ENCODE data around the gene KRTDAP.

GRCh38 chr19:35470128-35470527 is 20.1 kb downstream of the KRTDAP start:
- TF ChIP-seq CTCF (IDR thresholded peaks at IDR 0.05): no peak
- no peak for TF ChIP-seq POLR2A (IDR thresholded peaks at IDR 0.05)
- no peak for TF ChIP-seq EP300 (IDR thresholded peaks at IDR 0.05)
